Activated CD4-positive, alpha-beta T cell treated with anti-CD3 and anti-CD28 coated beads, Interleukin-2, amount 50 U/mL, for 24 hours (primary cell): ENCODE measurements around the gene KCNJ1.

Experiments
- DNase-seq, 2 donors: peaks; one replicate each; pipeline ENCODE4 v3.0.0-alpha.2; 2020; ENCODE audit warnings: low read depth in 1 of 2, low spot score in 1 of 2

Gene KCNJ1

GRCh38 chr11:128824191-128825049 is 42.7 kb downstream of the KCNJ1 start:
- DNase-seq, result no peak

DNA sequence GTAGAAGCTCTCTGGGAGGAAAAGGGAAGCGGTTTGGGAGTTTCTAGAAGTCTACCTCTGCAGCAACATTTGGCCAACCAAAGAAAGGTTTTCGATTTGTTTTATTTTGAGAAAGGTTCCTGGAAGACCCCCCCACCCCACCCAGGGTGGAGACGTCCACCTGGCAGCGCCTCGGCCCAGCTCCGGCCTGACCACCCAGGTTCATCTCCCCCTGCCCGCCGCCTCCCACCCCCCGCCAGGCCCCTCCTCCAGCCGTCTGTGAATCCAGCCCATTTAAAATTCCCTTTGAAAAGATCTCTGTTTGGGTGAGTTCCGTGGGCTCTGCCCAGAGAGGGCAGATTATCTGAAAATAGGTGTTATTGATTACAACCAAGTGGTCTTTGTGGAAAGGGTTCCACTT is 43.3 kb downstream of the KCNJ1 start:
- no peak for DNase-seq

DNA sequence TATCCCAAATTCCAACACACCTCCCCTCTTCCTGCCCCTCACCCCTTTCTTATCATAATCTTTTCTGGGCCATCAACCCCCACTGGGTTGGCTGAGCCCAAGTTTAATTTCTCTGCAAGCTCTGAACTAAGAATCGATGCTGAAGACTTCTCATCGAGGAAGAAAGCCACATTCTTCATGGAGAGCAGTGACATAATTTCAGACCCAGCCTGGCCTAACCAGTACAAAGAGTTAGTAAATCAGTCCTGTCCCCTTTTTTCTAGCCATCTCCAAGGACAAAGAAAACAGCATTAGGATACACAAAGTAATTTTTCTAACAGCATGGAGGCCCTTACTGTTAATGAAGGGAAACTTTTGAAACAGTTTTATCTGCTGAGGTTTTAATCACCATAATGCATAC is 45.0 kb downstream of the KCNJ1 start:
- no peak for DNase-seq

DNA sequence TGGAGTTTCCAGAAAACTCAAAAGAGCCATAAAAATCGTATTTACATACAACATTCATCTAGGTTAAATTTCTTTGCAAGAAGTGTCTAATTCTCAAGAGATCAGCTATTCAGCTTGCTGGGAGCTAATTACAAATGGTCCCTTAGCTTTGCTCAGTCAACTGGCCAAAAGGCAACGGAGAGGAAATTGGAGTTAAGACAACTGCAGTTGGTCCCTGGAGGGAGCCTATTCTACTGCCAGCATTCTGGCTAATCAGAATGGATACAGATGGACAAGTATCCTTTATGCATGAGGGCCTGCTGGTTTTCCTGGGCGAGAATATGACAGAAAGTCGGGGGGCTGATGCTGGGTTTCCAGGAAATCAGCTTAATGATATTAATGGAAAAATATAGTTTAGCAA is 45.5 kb downstream of the KCNJ1 start:
- DNase-seq, result no peak

DNA sequence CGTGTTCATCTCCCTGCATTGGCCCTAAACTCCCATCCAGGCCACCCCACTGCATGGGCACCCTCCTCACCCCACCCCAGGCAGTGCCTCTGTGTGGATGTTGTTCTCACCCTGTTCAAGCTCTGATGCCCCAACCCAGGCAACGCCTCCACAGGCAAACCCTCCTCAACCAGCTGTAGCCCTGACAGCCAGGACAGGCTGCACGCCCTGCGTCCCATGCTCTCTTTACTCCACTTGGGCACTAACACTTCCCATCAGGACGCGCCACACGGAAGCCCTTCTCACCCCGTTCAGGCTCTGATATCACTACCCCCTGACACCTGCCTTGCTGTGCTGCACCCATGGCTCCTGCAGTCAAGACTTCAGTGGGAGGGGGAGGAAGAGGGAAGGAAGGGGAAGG is 47.9 kb downstream of the KCNJ1 start:
- no peak for DNase-seq

DNA sequence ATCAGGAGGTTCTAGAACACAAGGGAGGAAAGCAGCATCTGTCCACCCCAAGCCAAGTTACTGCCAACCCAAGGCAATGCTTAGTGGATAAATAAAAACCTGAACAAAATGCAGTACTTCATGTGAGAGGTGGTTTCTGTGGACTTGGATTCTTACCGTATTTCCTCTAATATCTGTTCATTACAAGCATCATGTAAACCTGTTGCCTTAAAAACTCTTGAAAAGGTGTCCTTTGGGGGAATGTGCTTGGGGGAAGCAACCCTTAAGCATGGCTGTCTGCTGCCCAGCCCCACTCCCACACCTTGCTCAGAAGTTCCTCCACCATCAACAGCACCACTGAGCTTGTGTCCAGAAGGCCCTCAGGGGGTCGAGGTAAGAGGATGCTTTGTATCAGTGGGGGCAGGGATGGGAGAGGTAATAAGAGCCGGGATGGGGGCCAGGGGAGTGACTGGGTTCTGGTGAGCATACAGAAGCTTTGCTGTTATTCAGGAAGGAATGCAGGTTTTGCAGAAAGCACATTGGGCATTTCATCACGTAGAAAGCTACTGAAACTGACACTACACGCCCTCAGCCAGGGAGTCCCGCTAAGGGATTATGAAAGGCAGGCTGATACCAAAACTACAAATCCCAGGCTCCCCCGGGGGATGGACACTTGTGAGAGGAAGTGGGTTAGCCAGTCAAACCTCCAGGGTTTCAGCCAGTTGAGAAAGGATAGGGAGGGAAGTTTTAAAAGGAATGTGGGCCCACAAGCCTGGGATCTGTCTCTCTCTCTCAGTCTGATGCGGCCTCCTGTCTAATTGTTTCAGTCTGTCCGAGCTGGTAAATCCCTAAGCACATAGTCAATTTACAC is 52.0 kb downstream of the KCNJ1 start:
- DNase-seq, result no peak

GRCh38 chr11:128813729-128814128 is 53.4 kb downstream of the KCNJ1 start:
- no peak for DNase-seq

GRCh38 chr11:128810784-128811514 is 56.1 kb downstream of the KCNJ1 start:
- DNase-seq, result no peak

- DNase-seq, result no peak
Measured at GRCh38 chr11:128809128-128809527, 58.0 kb downstream of the KCNJ1 start.

- DNase-seq, result no peak
Measured at GRCh38 chr11:128807909-128808308, 59.2 kb downstream of the KCNJ1 start.

DNA sequence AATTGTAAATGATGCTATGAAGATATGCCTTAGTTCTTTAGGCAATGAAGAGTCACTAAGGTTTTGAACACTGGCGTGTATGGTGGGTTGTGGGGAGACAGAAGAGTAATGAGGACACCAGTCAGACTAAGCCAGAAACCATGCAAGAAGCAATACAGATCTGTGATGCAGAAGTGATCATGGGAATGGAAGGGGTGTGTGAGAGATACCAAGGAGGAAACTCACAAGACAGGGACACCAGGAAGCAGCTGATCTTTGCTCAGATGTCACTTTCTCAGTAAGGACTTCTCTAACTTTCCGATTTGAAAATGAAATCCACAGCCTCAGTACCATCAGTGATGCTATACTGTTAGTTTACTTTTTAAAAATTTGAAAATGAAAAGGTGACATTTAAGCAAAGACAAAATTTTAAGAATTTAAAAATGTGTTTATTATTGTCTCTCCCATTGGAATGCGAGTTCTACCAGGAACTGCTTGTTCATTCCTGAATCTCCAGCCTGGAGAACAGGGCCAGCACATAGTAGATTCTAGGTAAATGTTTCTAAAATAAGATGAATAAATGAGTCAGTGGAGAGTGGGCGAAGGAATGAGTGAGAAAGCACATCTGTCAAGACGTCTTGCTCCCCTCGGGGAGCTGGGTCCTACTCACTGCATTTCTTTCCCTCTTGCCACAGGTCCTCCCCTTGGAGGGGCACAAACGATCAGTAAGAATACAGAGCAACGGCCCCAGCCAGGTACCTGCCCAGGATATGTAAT is 60.4 kb downstream of the KCNJ1 start:
- no peak for DNase-seq

DNA sequence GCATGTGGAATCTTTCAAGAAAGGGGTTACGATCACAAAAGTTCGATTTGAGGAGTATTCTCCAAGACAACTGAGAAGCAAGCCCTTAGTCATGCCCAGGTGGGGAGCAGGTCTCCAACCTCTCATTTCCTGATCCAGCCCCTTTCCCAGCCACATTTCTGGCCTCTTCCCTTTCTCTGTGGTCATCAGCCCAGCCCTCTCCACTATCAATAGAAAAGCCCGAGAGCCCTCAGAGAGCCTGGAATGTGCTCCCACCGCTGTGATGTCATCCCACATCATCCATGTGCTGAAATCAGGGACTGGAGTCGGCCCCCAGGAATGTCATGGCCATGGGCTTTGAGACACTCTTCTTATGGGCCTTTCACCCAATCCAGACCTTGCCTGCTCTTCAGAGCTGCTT is 62.6 kb downstream of the KCNJ1 start:
- no peak for DNase-seq

GRCh38 chr11:128803449-128804245 is 63.4 kb downstream of the KCNJ1 start:
- DNase-seq, result no peak

DNA sequence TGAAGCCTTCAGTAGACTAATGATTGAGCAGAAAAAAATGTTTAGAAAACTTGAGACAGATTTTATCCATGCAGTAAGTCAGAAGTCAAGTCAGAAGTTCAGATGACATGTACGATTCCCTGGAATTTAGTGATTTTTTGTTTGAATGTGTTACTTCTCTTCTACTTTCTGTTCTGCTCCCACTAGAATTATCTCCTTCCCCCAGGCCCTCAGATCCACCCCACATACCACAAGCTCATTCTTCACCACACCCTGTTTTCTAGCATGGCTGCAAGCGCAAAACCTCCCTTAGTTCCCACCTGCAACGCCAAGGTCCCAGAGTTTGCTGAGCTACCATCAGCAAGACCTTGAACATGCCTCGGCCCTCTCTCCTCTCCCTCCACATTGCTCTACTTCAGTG is 64.1 kb downstream of the KCNJ1 start:
- no peak for DNase-seq

GRCh38 chr11:128802358-128802981 is 64.6 kb downstream of the KCNJ1 start:
- DNase-seq, result no peak

- no peak for DNase-seq
Measured at GRCh38 chr11:128800871-128801417, 66.2 kb downstream of the KCNJ1 start.

DNA sequence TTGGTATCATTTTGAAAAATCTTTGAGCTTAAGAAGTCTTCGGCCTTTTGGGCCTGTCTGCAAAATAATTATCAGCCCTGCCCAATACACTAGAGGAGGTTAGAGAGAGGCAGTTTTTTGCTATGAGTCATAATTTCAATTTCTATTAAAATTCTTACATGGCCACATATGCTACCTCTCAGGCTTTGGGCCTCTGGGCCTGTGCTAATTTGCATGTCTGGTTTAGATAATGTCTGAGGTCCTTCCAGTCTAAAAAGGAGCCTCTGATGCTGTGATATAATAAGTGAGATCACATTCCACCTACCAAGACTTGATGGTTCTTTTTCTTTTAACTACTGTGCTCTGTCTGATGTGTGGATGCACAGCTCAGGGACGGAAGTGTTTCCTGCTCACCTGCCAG is 70.8 kb downstream of the KCNJ1 start:
- DNase-seq, result no peak

DNA sequence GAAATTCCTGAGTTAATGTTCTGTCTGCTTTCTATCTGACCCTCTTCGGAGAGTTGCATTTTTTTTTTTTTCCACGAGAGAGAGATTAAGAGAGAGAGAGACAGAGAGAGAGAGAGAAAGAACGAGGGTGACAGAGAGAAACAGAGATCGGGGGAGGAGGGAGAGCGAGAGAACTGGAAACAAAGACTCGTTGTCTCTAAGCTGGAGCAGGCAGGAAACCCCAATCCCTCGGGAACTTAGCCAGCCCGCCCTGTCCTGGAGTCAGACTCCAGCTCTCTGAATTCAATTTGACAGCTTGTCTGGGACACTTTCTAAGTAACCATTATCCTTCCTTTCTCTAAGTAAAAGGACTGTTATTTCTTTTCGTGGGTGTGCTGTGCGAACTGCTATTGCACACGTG is 76.9 kb downstream of the KCNJ1 start:
- DNase-seq, result no peak

GRCh38 chr11:128789497-128790150 is 77.5 kb downstream of the KCNJ1 start:
- no peak for DNase-seq
